ENCODE data around the gene ELOVL5. TPM values are rescaled to one million over a fixed set of nuclear protein-coding genes. Genes with fewer than 3 reads are reported as not detected.
A peak's percentile ranks its signal among the peaks of the same experiment; 100 is the strongest.

Gene ELOVL5
- total RNA-seq: 10 to 100 TPM; 72.1 to 99.5 (median 73.7) TPM
- total RNA-seq (2013): 118 TPM

GRCh38 chr6:53348371-53349208 lies at the start of gene ELOVL5:
ELOVL5 (minus strand) TSS chr6:53348950; CDS start chr6:53295699, 53,251 bp downstream.
- no peaks in the 10 kb centered on the region for H3K36me3 Mint-ChIP-seq

GRCh38 chr6:53397283-53397682 lies 48.5 kb upstream of the ELOVL5 start:
- H3K27ac ChIP-seq (ENCODE audit: low read length): no peak overlapping the region
- no peak for ATAC-seq
- WGBS (ENCODE audit: insufficient coverage): 90% methylated on average over 3 of the region's 3 CpGs
- H3K27me3 ChIP-seq (ENCODE audit: control insufficient read depth, insufficient read depth, low read length): no peaks in the 10 kb centered on the region
- H3K36me3 ChIP-seq (ENCODE audit: control insufficient read depth, insufficient read depth, low read length): no peaks in the 10 kb centered on the region
- intact Hi-C loops (cut with micrococcal nuclease): no loop called here
- no peaks in the 10 kb centered on the region for H3K9me3 Mint-ChIP-seq
- no peak for DNase-seq
- no peak overlapping the region for H3K27ac Mint-ChIP-seq
- no peak overlapping the region for H3K4me3 ChIP-seq (ENCODE audit: low read length)
- no peak for TF ChIP-seq CTCF (IDR thresholded peaks at IDR 0.05)
- H3K4me1 Mint-ChIP-seq: no peaks in the 10 kb centered on the region
- H3K4me1 ChIP-seq (ENCODE audit: control insufficient read depth, insufficient read depth, low read length): no peaks in the 10 kb centered on the region
- H3K9me3 ChIP-seq (ENCODE audit: control insufficient read depth, insufficient read depth, low read length): no peaks in the 10 kb centered on the region
- no peaks in the 10 kb centered on the region for H3K27me3 Mint-ChIP-seq (ENCODE audit: low read depth in 2 of 2)
- H3K36me3 Mint-ChIP-seq: no peaks in the 10 kb centered on the region
- no peak overlapping the region for H3K4me3 Mint-ChIP-seq

More at GRCh38 chr6:53348371-53349208, at the start of gene ELOVL5:
- no peak for TF ChIP-seq CTCF (IDR thresholded peaks at IDR 0.05)
- peak within 1 kb of the TSS; percentile 96 for H3K27ac ChIP-seq (ENCODE audit: low read length)
- H3K36me3 ChIP-seq (ENCODE audit: control insufficient read depth, insufficient read depth, low read length): no peaks in the 10 kb centered on the region
- DNase-seq (peak; percentile 98 to 99), ATAC-seq (peak; percentile 83 to 92 (median 86))
- peak within 1 kb of the TSS; percentile 74 to 95 for H3K27ac Mint-ChIP-seq
- H3K4me3 Mint-ChIP-seq: peak within 1 kb of the TSS; percentile 91
- H3K4me1 ChIP-seq (ENCODE audit: control insufficient read depth, insufficient read depth, low read length): peaks cover 20% of the 10 kb centered on the region
- peaks cover 44 to 48% of the 10 kb centered on the region in 2 donors for H3K4me1 Mint-ChIP-seq
- no peaks in the 10 kb centered on the region for H3K27me3 ChIP-seq (ENCODE audit: control insufficient read depth, insufficient read depth, low read length)
- peaks cover 5 to 11% of the 10 kb centered on the region in 2 donors for H3K27me3 Mint-ChIP-seq (ENCODE audit: low read depth in 2 of 2)
- intact Hi-C loops (cut with micrococcal nuclease): loop anchor here (1.0 to 10.0 kb wide), 5 partner anchors 11 to 354 kb away; partner anchors contain the start of gene GSTA4
- WGBS (ENCODE audit: insufficient coverage): under 1% methylated on average over 101 of the region's 101 CpGs
- no peaks in the 10 kb centered on the region for H3K9me3 ChIP-seq (ENCODE audit: control insufficient read depth, insufficient read depth, low read length)
- peak within 1 kb of the TSS; percentile 90 for H3K4me3 ChIP-seq (ENCODE audit: low read length)
- H3K9me3 Mint-ChIP-seq: no peaks in the 10 kb centered on the region

- no peaks in the 10 kb centered on the region for H3K9me3 Mint-ChIP-seq
- H3K36me3 ChIP-seq (ENCODE audit: control insufficient read depth, insufficient read depth, low read length): no peaks in the 10 kb centered on the region
- H3K27ac ChIP-seq (ENCODE audit: low read length): no peak overlapping the region
- H3K27me3 ChIP-seq (ENCODE audit: control insufficient read depth, insufficient read depth, low read length): no peaks in the 10 kb centered on the region
- no peak for TF ChIP-seq CTCF (IDR thresholded peaks at IDR 0.05)
- intact Hi-C loops (cut with micrococcal nuclease): no loop called here
- H3K27me3 Mint-ChIP-seq (ENCODE audit: low read depth in 2 of 2): no peaks in the 10 kb centered on the region
- no peak for DNase-seq
- H3K36me3 Mint-ChIP-seq: no peaks in the 10 kb centered on the region
- no peaks in the 10 kb centered on the region for H3K9me3 ChIP-seq (ENCODE audit: control insufficient read depth, insufficient read depth, low read length)
- no peaks in the 10 kb centered on the region for H3K4me1 Mint-ChIP-seq
- no peaks in the 10 kb centered on the region for H3K4me1 ChIP-seq (ENCODE audit: control insufficient read depth, insufficient read depth, low read length)
- no peak overlapping the region for H3K4me3 Mint-ChIP-seq
- no peak for ATAC-seq
- H3K4me3 ChIP-seq (ENCODE audit: low read length): no peak overlapping the region
- no peak overlapping the region for H3K27ac Mint-ChIP-seq
These were observed 47.2 kb upstream of the ELOVL5 start for GRCh38 chr6:53395986-53396385.
